PC-3 (cell line): ENCODE results near the gene INTS4. TPM values are rescaled to one million over a fixed set of nuclear protein-coding genes. Genes with fewer than 3 reads are reported as not detected.

Experiments used
- ATAC-seq: fragments of 200-7000 bp; cut with Tn5 transposase; 2 replicates; pipeline ENCODE4 v1.9.1; 2020; ENCODE audit warnings: mild to moderate bottlenecking, moderate library complexity
- BruUV-seq: library from RNA; stranded (reverse); fragments of 400-500 nt; replicated peaks from 2 replicates; lab custom pipeline; 2021; lab: Mats Ljungman, UMichigan
- CTCF ChIA-PET: fragments of 300-600 bp; sonication (Branson Sonifier 250); formaldehyde crosslinking; loops from one replicate; lab custom pipeline; 2022; ENCODE audit warnings: antibody characterized with exemption; lab: Charles Lee
- POLR2A ChIA-PET: fragments of 300-600 bp; sonication (Branson Sonifier 250); formaldehyde crosslinking; loops from one replicate; lab custom pipeline; 2022; ENCODE audit warnings: antibody characterized with exemption; ENCODE audit not compliant: unreplicated experiment; lab: Charles Lee
- DNase-seq: peaks from one replicate; pipeline ENCODE4 v3.0.0-alpha.2; 2015
- H2AFZ ChIP-seq: fragments of 300-600 bp; sonication (generic); 2 replicates; pipeline ENCODE4 v1.6.0; 2016; ENCODE audit warnings: antibody characterized with exemption, low read length
- H3F3A ChIP-seq: fragments of 300-600 bp; sonication (generic); one replicate; pipeline ENCODE4 v1.6.0; 2017; ENCODE audit warnings: antibody characterized with exemption, low read length, control low read depth, mild to moderate bottlenecking; ENCODE audit not compliant: unreplicated experiment
- H3K27ac ChIP-seq: fragments of 300-600 bp; sonication (generic); 2 replicates; pipeline ENCODE4 v1.5.1; 2016; ENCODE audit warnings: mild to moderate bottlenecking, low read length
- H3K27me3 ChIP-seq: fragments of 300-600 bp; sonication (generic); 2 replicates; pipeline ENCODE4 v1.6.1; 2016; ENCODE audit warnings: low read length, mixed read lengths
- H3K36me3 ChIP-seq: fragments of 300-600 bp; sonication (generic); 2 replicates; pipeline ENCODE4 v1.6.1; 2016; ENCODE audit warnings: low read depth, mixed run types, low read length, mixed read lengths
- H3K4me1 ChIP-seq: fragments of 300-600 bp; sonication (generic); 2 replicates; pipeline ENCODE4 v1.5.1; 2016; ENCODE audit warnings: low read length; ENCODE audit not compliant: insufficient read depth
- H3K4me2 ChIP-seq: fragments of 300-600 bp; sonication (generic); 2 replicates; pipeline ENCODE4 v1.6.0; 2016; ENCODE audit warnings: low read length
- H3K4me3 ChIP-seq: fragments of 300-600 bp; sonication (generic); 2 replicates; pipeline ENCODE4 v1.5.1; 2016; ENCODE audit warnings: mild to moderate bottlenecking, low read length, mixed read lengths
- H3K79me2 ChIP-seq: fragments of 300-600 bp; sonication (generic); 2 replicates; pipeline ENCODE4 v1.6.1; 2017; ENCODE audit warnings: low read length, mixed read lengths
- H3K9ac ChIP-seq: fragments of 300-600 bp; sonication (generic); 2 replicates; pipeline ENCODE4 v1.6.0; 2016; ENCODE audit warnings: mild to moderate bottlenecking, low read length
- H3K9me2 ChIP-seq: fragments of 300-600 bp; sonication (generic); replicated peaks from 2 replicates; pipeline ENCODE4 v1.6.1; 2016; ENCODE audit warnings: mixed run types, low read length, mixed read lengths
- H3K9me3 ChIP-seq: fragments of 300-600 bp; sonication (generic); 2 replicates; pipeline ENCODE4 v1.6.1; 2016; ENCODE audit warnings: low read length, mixed read lengths
- H4K20me1 ChIP-seq: fragments of 300-600 bp; sonication (generic); 2 replicates; pipeline ENCODE4 v1.6.1; 2016; ENCODE audit warnings: low read length, mixed read lengths
- EZH2 ChIP-seq: fragments of 300-600 bp; sonication (generic); IDR thresholded peaks from one replicate; pipeline ENCODE4 v1.6.1; 2017; ENCODE audit warnings: antibody characterized with exemption, mild to moderate bottlenecking, low read length; ENCODE audit not compliant: unreplicated experiment
- EZH2phosphoT487 ChIP-seq: fragments of 300-600 bp; sonication (generic); IDR thresholded peaks from 2 replicates; pipeline ENCODE4 v1.6.1; 2018; ENCODE audit warnings: mild to moderate bottlenecking, antibody characterized with exemption, low read length, borderline replicate concordance
- intact Hi-C: fragments of 100-400 bp; cut with micrococcal nuclease; formaldehyde crosslinking; loops from 2 replicates; pipeline ENCODE4 v1.9.0; 2023
- total RNA-seq: library from RNA; depleted of rRNA; stranded (reverse); fragments of >200 nt; gene quantifications from 2 replicates; pipeline ENCODE4 v1.2.3, GENCODE V29; 2014; rRNA removed
- TF ChIP-seq, protein P1 (sequence below): fragments of 300-600 bp; sonication (generic); conservative IDR thresholded peaks from 2 replicates; pipeline ENCODE4 v1.5.1; 2017; ENCODE audit warnings: antibody characterized with exemption, low read depth, mild to moderate bottlenecking, low read length

Gene INTS4
- total RNA-seq, 1 experiment from 2014 or later = 50.8 TPM

GRCh38 chr11:77833302-77833701 lies 161.2 kb downstream of the INTS4 start:
- ATAC-seq = no peak
- no TSS peak for BruUV-seq
- no peaks in the 10 kb centered on the region for H3K79me2 ChIP-seq
- no peaks in the 10 kb centered on the region for H3K9me3 ChIP-seq
- TF ChIP-seq EZH2 (no peak), EZH2phosphoT487 (no peak)
- TF ChIP-seq, protein P1, sequence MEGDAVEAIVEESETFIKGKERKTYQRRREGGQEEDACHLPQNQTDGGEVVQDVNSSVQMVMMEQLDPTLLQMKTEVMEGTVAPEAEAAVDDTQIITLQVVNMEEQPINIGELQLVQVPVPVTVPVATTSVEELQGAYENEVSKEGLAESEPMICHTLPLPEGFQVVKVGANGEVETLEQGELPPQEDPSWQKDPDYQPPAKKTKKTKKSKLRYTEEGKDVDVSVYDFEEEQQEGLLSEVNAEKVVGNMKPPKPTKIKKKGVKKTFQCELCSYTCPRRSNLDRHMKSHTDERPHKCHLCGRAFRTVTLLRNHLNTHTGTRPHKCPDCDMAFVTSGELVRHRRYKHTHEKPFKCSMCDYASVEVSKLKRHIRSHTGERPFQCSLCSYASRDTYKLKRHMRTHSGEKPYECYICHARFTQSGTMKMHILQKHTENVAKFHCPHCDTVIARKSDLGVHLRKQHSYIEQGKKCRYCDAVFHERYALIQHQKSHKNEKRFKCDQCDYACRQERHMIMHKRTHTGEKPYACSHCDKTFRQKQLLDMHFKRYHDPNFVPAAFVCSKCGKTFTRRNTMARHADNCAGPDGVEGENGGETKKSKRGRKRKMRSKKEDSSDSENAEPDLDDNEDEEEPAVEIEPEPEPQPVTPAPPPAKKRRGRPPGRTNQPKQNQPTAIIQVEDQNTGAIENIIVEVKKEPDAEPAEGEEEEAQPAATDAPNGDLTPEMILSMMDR = no peak
- H3K4me3 ChIP-seq = no peak overlapping the region
- no peaks in the 10 kb centered on the region for H4K20me1 ChIP-seq
- H2AFZ ChIP-seq = no peak overlapping the region
- H3K36me3 ChIP-seq = no peaks in the 10 kb centered on the region
- H3K4me2 ChIP-seq = no peak overlapping the region
- no peaks in the 10 kb centered on the region for H3K27me3 ChIP-seq
- H3K9me2 ChIP-seq = no peaks in the 10 kb centered on the region
- intact Hi-C loops = no loop called here
- no peak for DNase-seq
- H3K4me1 ChIP-seq = no peaks in the 10 kb centered on the region
- ChIA-PET POLR2A (interaction anchor here (0.7 kb wide), 1 partner anchor 172 kb away, joined by 4 read pairs; no protein-coding TSS in a partner anchor), CTCF (no interaction called here)
- no peak overlapping the region for H3K9ac ChIP-seq
- H3F3A ChIP-seq = no peaks in the 10 kb centered on the region
- H3K27ac ChIP-seq = no peak overlapping the region

DNA sequence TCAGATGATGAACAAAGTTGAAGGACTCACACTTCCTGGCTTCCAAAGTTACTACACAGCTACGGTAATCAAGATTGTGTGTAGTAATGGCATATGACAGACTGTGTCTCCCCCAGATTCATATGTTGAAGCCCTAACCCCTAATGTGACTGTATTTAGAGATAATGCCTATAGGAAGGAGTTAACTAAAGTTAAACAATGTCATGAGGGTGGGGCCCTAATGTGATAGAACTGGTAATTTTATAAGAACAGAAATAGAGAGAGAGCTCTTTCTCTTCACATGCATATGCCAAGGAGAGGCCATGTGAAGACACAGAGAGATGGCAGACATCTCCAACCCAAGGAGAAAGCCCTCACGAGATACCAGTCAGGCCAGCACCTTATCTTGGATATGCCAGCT lies 165.5 kb downstream of the INTS4 start:
- H4K20me1 ChIP-seq = no peaks in the 10 kb centered on the region
- intact Hi-C loops = no loop called here
- BruUV-seq = no TSS peak
- no peaks in the 10 kb centered on the region for H3K4me1 ChIP-seq
- ATAC-seq (no peak), DNase-seq (no peak)
- H3K4me3 ChIP-seq = no peak overlapping the region
- no peak overlapping the region for H3K4me2 ChIP-seq
- no peaks in the 10 kb centered on the region for H3K9me2 ChIP-seq
- TF ChIP-seq, protein P1 = no peak
- no peak for TF ChIP-seq EZH2phosphoT487
- no peak for TF ChIP-seq EZH2
- H3K9me3 ChIP-seq = no peaks in the 10 kb centered on the region
- H3F3A ChIP-seq = no peaks in the 10 kb centered on the region
- no peak overlapping the region for H3K27ac ChIP-seq
- ChIA-PET POLR2A (no interaction called here), CTCF (no interaction called here)
- H3K79me2 ChIP-seq = no peaks in the 10 kb centered on the region
- H2AFZ ChIP-seq = no peak overlapping the region
- H3K9ac ChIP-seq = no peak overlapping the region
- no peaks in the 10 kb centered on the region for H3K36me3 ChIP-seq
- no peaks in the 10 kb centered on the region for H3K27me3 ChIP-seq

Other genes with a start within 250 kb of the INTS4 start
- gene RSF1, start 173.9 kb downstream of the INTS4 start, total RNA-seq = 30.0 and 58.7 TPM in 2 replicates
- gene AAMDC, start 173.5 kb downstream of the INTS4 start, total RNA-seq = 14.4 and 18.0 TPM in 2 replicates
- 1.6 and 3.6 TPM in 2 replicates for gene KCTD14, start 28.6 kb upstream of the INTS4 start, total RNA-seq
- gene THRSP, start 69.2 kb upstream of the INTS4 start, total RNA-seq = not detected in 2 replicates
- 304 and 322 TPM in 2 replicates for gene NDUFC2, start 85.2 kb upstream of the INTS4 start, total RNA-seq
- 73.6 and 78.7 TPM in 2 replicates for gene ALG8, start 145.0 kb upstream of the INTS4 start, total RNA-seq
- 9.4 and 13.0 TPM in 2 replicates for gene KCTD21, start 194.0 kb upstream of the INTS4 start, total RNA-seq
- 8.5 and 12.0 TPM in 2 replicates for gene USP35, start 194.3 kb upstream of the INTS4 start, total RNA-seq